Right lung (tissue), 5 donors: Measurements from ENCODE around the gene MPV17L2. TPM values are rescaled to one million over a fixed set of nuclear protein-coding genes. Genes with fewer than 3 reads are reported as not detected.
A peak's percentile ranks its signal among the peaks of the same experiment; 100 is the strongest.

Experiments
- DNase-seq, 2 donors: peaks; one replicate each; pipeline ENCODE4 v3.0.0-alpha.2; 2013
- polyA plus RNA-seq, 5 donors: library from polyadenylated mRNA; unstranded; fragments of 120-200 nt; gene quantifications; one replicate each; pipeline versions ENCODE4 v1.2.1 to v1.2.3, GENCODE V29; 2013; ENCODE audit warnings: inconsistent platforms in 1 of 5, low replicate concordance in 1 of 5; ENCODE audit not compliant: insufficient read length in 5 of 5, insufficient read depth in 1 of 5

The MPV17L2 gene
- polyA plus RNA-seq, 5 donors, result 5.2 to 10.4 (median 6.3) TPM

- no peak for DNase-seq
These were observed 21.9 kb downstream of the MPV17L2 start for GRCh38 chr19:18214779-18215433.

- no peak for DNase-seq
These were observed 23.8 kb downstream of the MPV17L2 start for GRCh38 chr19:18216789-18217188.

DNA sequence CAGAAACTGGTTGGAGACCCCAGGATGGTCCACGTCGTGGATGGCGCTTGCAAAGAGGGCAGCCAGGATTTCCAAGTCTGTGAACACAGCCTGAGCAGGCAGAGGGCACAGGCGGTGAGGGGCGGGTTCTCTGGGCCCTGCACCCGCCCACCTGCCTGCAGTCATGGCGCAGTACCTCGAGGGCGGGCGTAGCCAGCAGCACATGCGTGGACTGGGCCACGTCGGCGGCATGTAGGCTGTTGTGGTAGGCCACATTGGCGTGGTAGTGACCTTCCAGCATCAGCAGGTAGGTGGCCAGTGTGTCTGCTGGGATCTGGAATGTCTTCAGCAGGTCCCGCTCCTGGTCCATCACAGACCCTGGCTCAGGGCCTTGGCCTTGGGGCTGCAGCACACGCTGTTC lies 25.1 kb downstream of the MPV17L2 start:
- DNase-seq, result no peak

DNA sequence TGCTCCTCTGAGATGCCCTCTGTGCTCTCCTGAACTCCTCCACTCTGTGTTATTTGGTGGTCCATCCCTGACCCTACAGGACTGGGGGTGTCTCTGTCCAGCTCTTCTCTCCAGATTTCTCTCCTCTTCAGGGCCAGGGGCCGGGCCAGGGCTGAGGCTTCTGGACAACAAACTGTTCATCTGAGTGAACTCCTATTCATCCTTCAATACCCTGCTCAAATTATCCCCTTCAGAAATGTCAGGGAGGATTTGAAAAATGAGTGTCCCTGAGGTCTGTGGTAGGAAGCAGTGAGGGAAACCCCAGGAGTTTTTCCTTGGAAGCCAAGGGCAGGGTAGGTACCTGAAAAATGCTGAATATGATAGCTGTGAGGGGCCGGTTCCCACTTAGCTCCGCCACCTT lies 25.6 kb downstream of the MPV17L2 start:
- no peak for DNase-seq

- DNase-seq, result no peak
These were observed 27.1 kb downstream of the MPV17L2 start for GRCh38 chr19:18219911-18220631.

DNA sequence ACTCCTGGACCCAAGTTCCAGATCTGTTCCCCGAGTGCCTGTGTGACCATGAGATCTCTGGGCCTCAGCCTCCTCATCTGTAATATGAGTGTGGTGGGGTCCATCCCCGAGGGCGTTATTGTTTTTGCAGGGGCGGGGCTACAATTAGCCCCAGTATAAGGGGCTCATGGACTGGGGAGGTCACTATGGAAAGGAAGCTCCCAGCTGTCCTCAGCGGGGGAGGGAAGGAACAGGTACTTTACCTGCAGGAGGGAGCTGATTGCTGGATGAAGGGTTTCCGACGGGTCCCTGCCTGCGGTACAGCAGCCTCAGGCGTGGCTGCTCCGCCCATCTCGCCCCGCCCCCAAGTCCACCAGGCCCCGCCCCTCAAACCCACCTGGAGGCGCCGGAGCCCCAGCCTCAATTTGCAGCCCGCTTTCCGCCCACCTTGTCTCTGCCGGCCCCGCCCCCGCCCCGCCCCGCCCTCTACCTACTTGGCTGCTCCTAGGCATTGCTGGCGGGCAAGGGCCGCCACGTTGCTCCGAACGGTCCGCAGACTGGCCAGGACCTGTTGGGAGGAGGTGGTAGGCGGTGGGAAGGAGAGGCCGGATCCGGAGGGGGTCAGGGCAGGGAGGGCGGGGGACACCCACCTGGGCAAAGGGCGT lies 27.7 kb downstream of the MPV17L2 start:
- no peak for DNase-seq

DNA sequence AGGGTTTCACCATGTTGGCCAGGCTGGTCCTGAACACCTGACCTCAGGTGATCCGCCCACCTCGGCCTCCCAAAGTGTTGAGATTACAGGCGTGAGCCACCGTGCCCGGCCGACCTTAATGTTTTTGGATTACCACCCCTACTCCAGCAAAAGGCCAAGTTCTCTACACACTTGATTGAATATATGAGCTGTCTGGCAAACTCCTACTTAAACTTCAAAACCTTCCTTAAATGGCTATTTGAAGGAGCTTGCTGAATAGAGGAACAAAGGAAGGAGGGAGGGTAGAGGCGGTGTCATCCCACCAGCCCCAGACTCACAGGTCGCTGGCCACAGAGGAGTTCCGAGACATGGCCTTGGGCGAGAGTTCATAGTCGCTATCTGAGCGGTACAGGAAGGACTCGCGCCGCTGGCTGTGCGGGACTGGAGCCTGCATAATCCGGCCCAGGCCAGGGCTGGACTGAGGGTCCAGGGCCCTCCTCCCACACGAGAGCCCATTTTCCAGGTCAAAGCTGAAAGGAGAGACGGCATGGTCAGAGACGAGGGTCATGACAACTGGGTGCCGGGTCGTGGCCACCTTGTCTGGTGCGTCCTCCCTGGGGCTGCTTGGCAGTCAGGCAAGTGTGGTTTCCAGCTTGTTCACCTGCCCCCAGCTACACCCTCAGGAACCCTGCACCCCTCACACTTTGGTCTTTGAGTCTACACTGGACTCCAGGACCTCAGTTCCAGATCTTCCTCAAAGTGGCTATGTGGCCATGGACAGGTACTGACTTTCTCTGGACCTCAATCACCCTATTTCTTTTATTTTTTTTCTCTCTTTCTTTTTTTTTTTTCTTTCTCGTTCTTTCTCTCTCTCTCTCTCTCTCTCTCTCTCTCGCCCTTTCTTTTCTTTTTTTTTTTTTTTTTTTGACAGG lies 29.1 kb downstream of the MPV17L2 start:
- DNase-seq, result no peak

- DNase-seq, result peak in 1 of 2 donors; percentile 20
These were observed 31.0 kb downstream of the MPV17L2 start for GRCh38 chr19:18223860-18224524.

DNA sequence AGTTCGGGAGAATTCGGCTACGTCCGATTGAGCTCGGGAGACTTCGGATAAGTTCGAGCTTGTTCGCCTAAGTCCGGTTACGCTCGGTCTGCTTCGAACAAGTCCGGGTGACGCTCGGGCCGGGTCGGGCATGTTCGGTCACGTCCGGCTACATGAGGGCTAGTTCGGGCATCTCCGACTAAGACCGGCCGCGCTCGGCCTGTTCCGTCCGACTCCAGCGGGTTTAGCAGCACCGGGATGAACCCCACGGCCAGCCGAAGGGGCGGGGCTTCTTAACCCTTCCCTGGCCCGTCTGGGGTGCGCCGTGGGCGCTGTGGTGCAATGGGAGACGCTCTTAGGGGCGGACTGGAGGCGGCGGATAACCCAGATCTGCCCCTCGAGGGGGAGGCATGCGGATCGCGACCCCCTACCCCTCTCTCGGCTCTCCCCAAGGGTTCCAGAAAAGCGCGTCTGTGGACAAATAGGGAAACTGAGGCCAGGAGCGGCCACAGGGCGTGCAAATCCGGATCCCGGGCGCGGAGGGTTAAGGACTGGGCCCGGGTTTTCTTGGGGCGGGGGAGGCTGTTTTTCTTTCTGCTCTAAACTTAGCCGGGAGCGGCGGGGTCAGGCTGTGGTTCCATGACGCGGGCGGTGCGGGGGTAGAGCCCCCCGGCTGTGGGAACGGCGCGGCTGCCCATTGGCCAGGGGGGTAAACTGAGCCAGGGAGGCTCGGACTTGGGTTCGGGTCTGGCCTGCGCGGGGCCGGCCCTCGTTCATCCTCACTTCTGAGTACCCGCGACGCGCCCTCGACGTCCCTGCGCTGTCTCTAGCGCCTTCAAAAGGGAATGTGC lies 31.7 kb downstream of the MPV17L2 start:
- DNase-seq, result peak; percentile 93 to 96

- no peak for DNase-seq
These were observed 32.3 kb downstream of the MPV17L2 start for GRCh38 chr19:18225355-18225701.

GRCh38 chr19:18225702-18226468 lies 32.9 kb downstream of the MPV17L2 start, which contains the start of gene PDE4C:
TSS of gene PDE4C (minus strand) at chr19:18226438. CDS start at chr19:18226415, 23 bp downstream.
- peak; percentile 19 to 24 for DNase-seq

GRCh38 chr19:18226956-18227780 lies 34.1 kb downstream of the MPV17L2 start:
- no peak for DNase-seq

DNA sequence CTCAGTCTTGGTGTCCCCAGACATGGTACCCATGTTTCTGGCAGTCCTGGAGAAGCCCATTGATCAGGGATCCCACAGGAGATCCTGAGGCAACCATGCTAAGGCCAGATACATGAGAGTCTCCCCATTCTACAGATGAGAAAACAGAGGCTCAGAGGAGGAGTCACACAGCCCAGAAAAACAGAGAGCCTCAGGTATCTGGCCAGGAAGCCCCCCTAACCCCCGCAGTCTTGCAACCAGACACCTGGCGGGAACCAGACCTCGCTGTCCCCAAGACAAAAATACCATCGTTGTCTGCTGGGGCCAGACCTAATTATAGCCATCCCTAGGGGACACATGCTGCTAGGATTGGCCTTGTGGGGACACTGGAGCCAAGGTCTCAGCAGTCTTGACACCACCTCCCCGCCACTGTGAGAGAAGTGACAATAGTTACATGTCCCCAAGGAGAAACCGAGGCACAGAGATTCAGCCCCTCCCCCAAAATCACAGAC lies 34.8 kb downstream of the MPV17L2 start:
- no peak for DNase-seq

DNA sequence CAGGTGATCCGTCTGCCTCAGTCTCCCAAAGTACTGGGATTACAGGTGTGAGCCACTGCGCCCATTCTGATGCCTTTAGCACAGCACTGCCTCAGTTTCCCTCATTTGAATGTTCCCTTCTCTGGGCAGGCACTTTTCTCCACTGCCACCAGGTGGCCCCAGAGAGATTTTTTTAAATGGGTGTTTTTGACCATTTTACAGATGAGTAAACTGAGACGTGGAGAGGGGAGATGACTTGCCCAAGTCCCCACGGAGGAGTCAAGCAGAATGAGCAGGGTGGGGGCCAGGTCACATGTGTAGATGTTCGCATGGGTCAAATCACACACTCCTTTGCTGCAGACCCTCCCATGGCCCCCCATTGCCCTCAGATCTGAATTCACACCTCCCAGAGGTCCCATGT lies 36.5 kb downstream of the MPV17L2 start:
- no peak for DNase-seq

- DNase-seq, result no peak
These were observed 36.9 kb downstream of the MPV17L2 start for GRCh38 chr19:18229915-18230314.

DNA sequence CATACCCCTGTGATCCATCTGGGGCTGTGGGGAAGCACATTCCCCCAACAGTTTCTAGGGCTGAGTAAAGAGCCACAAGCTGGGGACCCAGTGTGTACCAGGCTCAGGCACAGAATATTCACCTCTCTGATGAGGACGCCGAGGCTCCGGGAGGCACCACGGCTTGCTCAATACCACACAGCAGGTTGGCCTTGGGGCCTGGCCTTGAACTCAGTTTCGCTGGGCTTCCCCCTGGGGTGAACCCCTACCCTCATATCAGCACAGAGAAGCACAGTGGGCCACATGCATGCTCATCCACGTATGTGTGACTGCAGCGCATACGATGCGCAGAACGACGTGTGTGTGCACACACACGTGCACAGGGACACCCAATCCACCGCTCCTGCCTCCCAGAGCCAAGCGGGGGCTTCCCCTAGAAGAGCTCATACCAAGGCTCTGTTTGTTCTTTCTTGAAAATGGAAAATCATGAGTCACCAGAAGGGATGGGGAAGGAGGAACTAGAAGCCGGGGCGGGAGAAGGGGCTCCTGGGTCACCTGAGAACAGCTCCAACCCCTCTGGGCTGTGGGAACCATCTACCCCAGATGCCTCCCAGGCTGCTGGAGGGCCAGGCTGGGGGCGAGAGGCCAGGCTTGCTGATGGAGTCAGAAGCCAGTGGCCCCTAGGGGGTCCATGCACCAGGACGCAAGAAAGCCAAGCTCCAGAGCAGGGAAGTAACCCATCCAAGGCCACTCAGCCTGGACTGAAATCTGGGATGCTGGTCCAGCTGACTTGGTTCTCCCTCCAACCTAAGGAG lies 38.1 kb downstream of the MPV17L2 start:
- DNase-seq, result no peak

DNA sequence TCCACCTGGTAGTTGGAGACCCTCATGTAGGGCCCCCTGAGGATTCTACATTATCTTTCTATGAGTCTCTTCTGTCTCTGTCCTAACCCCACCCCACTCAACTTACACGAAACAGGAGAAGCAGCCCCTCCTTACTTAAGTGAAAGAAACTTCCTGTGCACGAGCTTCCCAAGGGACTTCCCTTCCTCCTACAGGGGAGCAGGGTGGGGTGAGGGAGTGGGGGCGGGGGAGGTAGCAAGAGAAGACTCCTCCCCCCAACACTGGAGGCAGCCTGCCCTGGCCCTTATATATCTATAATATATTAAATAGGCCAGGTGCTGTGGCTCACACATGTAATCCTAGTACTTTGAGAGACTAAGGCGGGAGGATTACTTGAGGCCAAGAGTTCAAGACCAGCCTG lies 38.8 kb downstream of the MPV17L2 start:
- DNase-seq, result no peak
